Measurements from ENCODE around the gene DRAM2. TPM values are rescaled to one million over a fixed set of nuclear protein-coding genes. Genes with fewer than 3 reads are reported as not detected.
A peak's percentile ranks its signal among the peaks of the same experiment; 100 is the strongest.

Gene DRAM2
- total and polyA plus RNA-seq, 2 of the 13 experiments (the other 11 are each of a cell fraction or from before 2014, with no cell fraction given): 33.2 to 123 TPM

- no peak for FAIRE-seq
- no peak for DNase-seq (ENCODE audit: low spot score)
- intact Hi-C loops (cut with micrococcal nuclease; ENCODE audit: unreplicated experiment) (loop anchor here (10.0 kb wide), 1 partner anchor 189 kb away; no protein-coding TSS in a partner anchor), in situ Hi-C loops (cut with HindIII; ENCODE audit: extremely low pct_ligation_motif_present, low pct_unique_long_range_greater_than_20kb) (no loop called here)
- BruUV-seq (replicated peaks): no TSS peak
- ChIA-PET POLR2A (no interaction called here), CTCF (ENCODE audit: low intra/inter-chr PET ratio, low total read pairs) (interaction anchor here (0.6 kb wide), 1 partner anchor 188 kb away, joined by 3 read pairs; no protein-coding TSS in a partner anchor)
- Histone ChIP-seq H3K79me2 (ENCODE audit: insufficient read depth, low read length) (peaks cover 77% of the 10 kb centered on the region), H2AFZ (ENCODE audit: low read length) (no peak overlapping the region), H3K27me3 (ENCODE audit: control insufficient read depth in 1 of 2, insufficient read depth in 2 of 2, low read length in 2 of 2) (no peaks in the 10 kb centered on the region), H3K36me3 (replicated peaks in 1 of 2; ENCODE audit: control insufficient read depth in 1 of 2, insufficient read depth in 2 of 2, low read length in 2 of 2) (peaks cover 7 to 28% of the 10 kb centered on the region in 2 experiments), H3K4me1 (ENCODE audit: insufficient read depth, low read length) (peaks cover 49% of the 10 kb centered on the region), H3K4me3 (replicated peaks in 1 of 3; ENCODE audit: insufficient read depth in 1 of 3, low read depth in 2 of 3, low read length in 3 of 3) (no peak overlapping the region), H3K9me3 (ENCODE audit: low read length) (no peaks in the 10 kb centered on the region), H4K20me1 (ENCODE audit: insufficient read depth, low read length) (peaks cover 8% of the 10 kb centered on the region; the same call in 1 of the 2 replicates), H3K4me2 (ENCODE audit: low read depth, low read length) (peak overlapping the region; percentile 51; the same call in 1 of the 2 replicates), H3K9ac (ENCODE audit: insufficient read depth, low read depth, low read length) (no peak overlapping the region), H3K27ac (ENCODE audit: extremely low read length, insufficient read depth, low read length) (peak overlapping the region; percentile 21)
- ATAC-seq: no peak
- TF ChIP-seq MED13 (CRISPR knock-in tag; IDR thresholded peaks at IDR 0.05) (no peak), ZNF710 (CRISPR knock-in tag; IDR thresholded peaks at IDR 0.05; ENCODE audit: borderline replicate concordance) (no peak), TIGD3 (CRISPR knock-in tag; IDR thresholded peaks at IDR 0.05; ENCODE audit: borderline replicate concordance) (no peak), ZNF790 (CRISPR knock-in tag; IDR thresholded peaks at IDR 0.05; ENCODE audit: borderline replicate concordance) (no peak), SP2 (CRISPR knock-in tag; IDR thresholded peaks at IDR 0.05) (no peak), KDM5A (IDR thresholded peaks at IDR 0.05; ENCODE audit: borderline replicate concordance, low read length) (no peak), ZBTB39 (CRISPR knock-in tag; IDR thresholded peaks at IDR 0.05) (no peak), FLYWCH1 (CRISPR knock-in tag; IDR thresholded peaks at IDR 0.05) (no peak), FUBP1 (CRISPR knock-in tag; IDR thresholded peaks at IDR 0.05; ENCODE audit: borderline replicate concordance) (no peak), ZNF484 (CRISPR knock-in tag; IDR thresholded peaks at IDR 0.05; ENCODE audit: borderline replicate concordance, low read depth) (no peak), ZNF691 (CRISPR knock-in tag; IDR thresholded peaks at IDR 0.05; ENCODE audit: borderline replicate concordance, low read depth) (no peak), ZNF670 (CRISPR knock-in tag; IDR thresholded peaks at IDR 0.05; ENCODE audit: borderline replicate concordance) (no peak), ZNF83 (CRISPR knock-in tag; IDR thresholded peaks at IDR 0.05; ENCODE audit: borderline replicate concordance) (no peak), ZNF589 (CRISPR knock-in tag; conservative IDR thresholded peaks at IDR 0.05) (no peak)
Measured at GRCh38 chr1:111145963-111146768, 6.3 kb upstream of the DRAM2 start.
